Uterus (tissue), 4 donors: ENCODE data around the gene ERAP2. TPM values are rescaled to one million over a fixed set of nuclear protein-coding genes. Genes with fewer than 3 reads are reported as not detected.
A peak's percentile ranks its signal among the peaks of the same experiment; 100 is the strongest.

Experiments used
- DNase-seq, 2 donors: peaks; one replicate each; pipeline ENCODE4 v3.0.0-alpha.2; 2019 to 2020
- H3K27ac ChIP-seq, 2 donors: fragments of 200-600 bp; sonication (generic); 1 replicate in 1 of 2; 2 replicates in 1 of 2; pipeline ENCODE4 v1.5.1; 2016 to 2018
- H3K27me3 ChIP-seq, 2 donors: fragments of 200-600 bp; sonication (generic); one replicate each; pipeline ENCODE4 v1.5.1; 2018 to 2019; ENCODE audit warnings: control low read depth in 1 of 2
- H3K36me3 ChIP-seq, 2 donors: fragments of 200-600 bp; sonication (generic); one replicate each; pipeline ENCODE4 v1.5.1; 2019; ENCODE audit warnings: control low read depth in 1 of 2
- H3K4me1 ChIP-seq, 2 donors: fragments of 200-600 bp; sonication (generic); one replicate each; pipeline ENCODE4 v1.5.1; 2018 to 2019; ENCODE audit warnings: control low read depth in 1 of 2
- H3K4me3 ChIP-seq, 2 donors: fragments of 200-600 bp; sonication (generic); 1 replicate in 1 of 2; 2 replicates in 1 of 2; pipeline ENCODE4 v1.5.1; 2018 to 2019; ENCODE audit warnings: mild to moderate bottlenecking in 1 of 2
- H3K9me3 ChIP-seq, 2 donors: fragments of 200-600 bp; sonication (generic); one replicate each; pipeline ENCODE4 v1.5.1; 2019; ENCODE audit warnings: control low read depth in 1 of 2
- POLR2A ChIP-seq, 2 donors: fragments of 450-650 bp; IDR thresholded peaks; one replicate each; pipeline ENCODE4 v1.6.1; 2016; ENCODE audit warnings: antibody characterized with exemption in 2 of 2, mild to moderate bottlenecking in 1 of 2, moderate library complexity in 1 of 2
- intact Hi-C: fragments of 100-400 bp; cut with DNase I; formaldehyde crosslinking; loops from one replicate; pipeline ENCODE4 v1.15.1; 2023; ENCODE audit warnings: low total_unique reads
- small RNA-seq: library from RNA; depleted of rRNA; stranded (forward); fragments of <200 nt; gene quantifications from one replicate; pipeline ENCODE3, GENCODE V24; 2016
- total RNA-seq, 4 donors: library from RNA; depleted of rRNA in 3 of 4; stranded (reverse); fragments of >200 nt in 3 of 4; gene quantifications; one replicate each; pipeline versions ENCODE4 v1.1.0 to v1.2.4, GENCODE V29; 2014 to 2023
- TF ChIP-seq, protein P1 (sequence below), 4 experiments: fragments of 200-600 bp in 2 of 4; fragments of 450-650 bp in 2 of 4; sonication (generic) in 2 of 4; IDR thresholded peaks; one replicate each; pipeline ENCODE4 v1.5.1; 2016 to 2019; ENCODE audit warnings: antibody characterized with exemption in 4 of 4, mild to moderate bottlenecking in 2 of 4, moderate library complexity in 1 of 4
- donor health status: DM: yes; HTN: yes; CAD: no.

Gene ERAP2
- total RNA-seq, 4 donors from 2014 or later: 9.5 to 29.2 (median 17.1) TPM

DNA sequence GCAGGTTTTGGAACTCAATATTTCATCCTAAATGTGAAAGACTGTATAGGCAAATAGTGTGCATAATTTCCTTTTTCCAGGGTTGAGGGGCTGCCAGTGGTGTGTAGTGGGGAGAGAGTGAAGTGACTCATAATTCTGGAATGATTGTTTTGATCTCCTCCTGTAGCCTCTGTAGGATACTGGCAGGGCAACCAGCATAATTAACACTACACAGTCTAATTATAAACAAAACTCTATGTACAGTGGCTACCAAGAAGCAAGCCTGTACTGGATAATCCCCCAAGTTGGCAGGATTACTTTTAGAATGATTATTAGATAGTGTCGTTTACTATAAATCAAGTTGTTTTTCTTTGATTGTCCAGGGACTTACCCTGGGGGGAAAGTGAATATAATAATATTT is 91.8 kb downstream of the ERAP2 start:
- Histone ChIP-seq H3K4me3 (no peak overlapping the region), H3K4me1 (peaks cover 0 to 5% of the 10 kb centered on the region in 2 donors)

DNA sequence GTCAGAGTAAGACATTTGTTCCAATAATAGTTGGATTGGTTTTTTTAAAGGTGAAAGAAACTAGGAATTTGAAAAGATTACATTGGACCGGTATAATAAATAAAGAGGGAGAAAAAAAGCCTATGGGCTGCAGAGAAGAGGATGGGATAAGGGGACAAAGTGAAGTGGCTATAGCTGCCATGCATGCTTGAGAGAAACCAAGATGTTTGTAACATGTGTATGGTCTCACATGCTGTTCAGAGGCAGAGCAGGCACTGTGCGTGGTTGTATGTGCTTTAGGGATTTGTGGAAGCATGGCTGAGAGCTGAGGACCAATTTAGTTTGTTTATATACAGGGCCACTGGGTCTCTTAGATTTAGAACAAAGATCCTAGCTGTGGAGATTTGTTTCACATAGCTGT is 92.3 kb downstream of the ERAP2 start:
- Histone ChIP-seq H3K9me3 (no peaks in the 10 kb centered on the region), H3K36me3 (no peaks in the 10 kb centered on the region), H3K27me3 (no peaks in the 10 kb centered on the region), H3K4me1 (peaks cover 0 to 5% of the 10 kb centered on the region in 2 donors), H3K4me3 (no peak overlapping the region), H3K27ac (peak overlapping the region; percentile 2 to 48)
- TF ChIP-seq POLR2A (IDR thresholded peaks at IDR 0.05): no peak
- TF ChIP-seq, protein P1, sequence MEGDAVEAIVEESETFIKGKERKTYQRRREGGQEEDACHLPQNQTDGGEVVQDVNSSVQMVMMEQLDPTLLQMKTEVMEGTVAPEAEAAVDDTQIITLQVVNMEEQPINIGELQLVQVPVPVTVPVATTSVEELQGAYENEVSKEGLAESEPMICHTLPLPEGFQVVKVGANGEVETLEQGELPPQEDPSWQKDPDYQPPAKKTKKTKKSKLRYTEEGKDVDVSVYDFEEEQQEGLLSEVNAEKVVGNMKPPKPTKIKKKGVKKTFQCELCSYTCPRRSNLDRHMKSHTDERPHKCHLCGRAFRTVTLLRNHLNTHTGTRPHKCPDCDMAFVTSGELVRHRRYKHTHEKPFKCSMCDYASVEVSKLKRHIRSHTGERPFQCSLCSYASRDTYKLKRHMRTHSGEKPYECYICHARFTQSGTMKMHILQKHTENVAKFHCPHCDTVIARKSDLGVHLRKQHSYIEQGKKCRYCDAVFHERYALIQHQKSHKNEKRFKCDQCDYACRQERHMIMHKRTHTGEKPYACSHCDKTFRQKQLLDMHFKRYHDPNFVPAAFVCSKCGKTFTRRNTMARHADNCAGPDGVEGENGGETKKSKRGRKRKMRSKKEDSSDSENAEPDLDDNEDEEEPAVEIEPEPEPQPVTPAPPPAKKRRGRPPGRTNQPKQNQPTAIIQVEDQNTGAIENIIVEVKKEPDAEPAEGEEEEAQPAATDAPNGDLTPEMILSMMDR (IDR thresholded peaks at IDR 0.05): no peak
- intact Hi-C loops: no loop called here
- no peak for DNase-seq

More for the DNA sequence above, 91.8 kb downstream of the ERAP2 start:
- Histone ChIP-seq H3K27ac (peak overlapping the region; percentile 2 to 48), H3K27me3 (no peaks in the 10 kb centered on the region), H3K9me3 (no peaks in the 10 kb centered on the region), H3K36me3 (no peaks in the 10 kb centered on the region)
- intact Hi-C loops: no loop called here
- no peak for TF ChIP-seq POLR2A (IDR thresholded peaks at IDR 0.05)
- TF ChIP-seq, protein P1 (IDR thresholded peaks at IDR 0.05): no peak
- no peak for DNase-seq

Small RNA genes within 50 kb of the gene (small RNA-seq; reads per million reads assigned to genes)
- not detected for gene RF00019

Other genes starting within 250 kb of the ERAP2 start
- 100 to 1,000 TPM in 3 of 4 donors, 10 to 100 TPM in 1; 98.2 to 350 (median 136) TPM for gene CAST, start 214.1 kb upstream of the ERAP2 start, total RNA-seq
- gene ERAP1, start 68.6 kb upstream of the ERAP2 start, total RNA-seq: 10 to 100 TPM; 23.1 to 74.1 (median 37.2) TPM
- gene LNPEP, start 59.6 kb downstream of the ERAP2 start, total RNA-seq: 10 to 100 TPM; 32.5 to 93.9 (median 51.1) TPM